NAMALWA (cell line): Measurements from ENCODE around the gene TPSB2.
A peak's percentile ranks its signal among the peaks of the same experiment; 100 is the strongest.
"Not testable (repeated sequence)": the region's sequence is repeated elsewhere in the genome, so short reads cannot be mapped to it uniquely, and the experiment has no call there.

Experiments used
- DNase-seq: peaks from one replicate; pipeline ENCODE4 v3.0.0-alpha.2; 2015; ENCODE audit warnings: low spot score

TPSB2 gene

GRCh38 chr16:1230084-1230470 is at the start of gene TPSB2:
TSS of gene TPSB2 (minus strand) at chr16:1230184. CDS start at chr16:1229951, 233 bp downstream.
- not testable (repeated sequence) for DNase-seq

GRCh38 chr16:1279081-1279944 is 49.3 kb upstream of the TPSB2 start:
- no peak for DNase-seq

GRCh38 chr16:1278477-1278876 is 48.5 kb upstream of the TPSB2 start:
- no peak for DNase-seq

GRCh38 chr16:1277617-1278282 is 47.8 kb upstream of the TPSB2 start:
- DNase-seq, result no peak

DNA sequence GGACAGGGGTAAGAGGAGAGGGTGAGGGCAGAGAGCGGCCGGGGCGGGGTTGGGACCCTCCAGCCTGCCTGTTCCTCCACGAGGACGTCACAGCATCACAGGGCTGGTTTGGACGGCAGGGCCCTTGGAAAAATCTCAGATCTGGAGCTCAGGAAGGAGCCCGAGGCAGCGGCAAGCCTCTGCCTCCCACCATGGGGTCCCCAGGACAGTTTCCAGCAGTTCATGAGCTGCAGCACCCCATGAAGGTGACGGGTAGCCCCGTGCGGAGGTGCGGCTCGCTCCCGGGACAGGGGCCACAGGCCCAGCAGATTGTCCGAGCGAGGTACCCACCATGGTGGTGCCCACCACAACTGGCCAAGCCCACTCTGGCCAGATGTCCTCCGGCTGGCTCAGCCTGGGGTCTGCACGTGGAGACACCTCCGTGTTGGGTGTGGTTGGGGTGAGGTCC is 47.2 kb upstream of the TPSB2 start:
- DNase-seq, result no peak

- DNase-seq, result no peak
Observed at GRCh38 chr16:1276580-1276878, 46.5 kb upstream of the TPSB2 start.

- no peak for DNase-seq
Observed at GRCh38 chr16:1275791-1276579, 46.0 kb upstream of the TPSB2 start.

DNA sequence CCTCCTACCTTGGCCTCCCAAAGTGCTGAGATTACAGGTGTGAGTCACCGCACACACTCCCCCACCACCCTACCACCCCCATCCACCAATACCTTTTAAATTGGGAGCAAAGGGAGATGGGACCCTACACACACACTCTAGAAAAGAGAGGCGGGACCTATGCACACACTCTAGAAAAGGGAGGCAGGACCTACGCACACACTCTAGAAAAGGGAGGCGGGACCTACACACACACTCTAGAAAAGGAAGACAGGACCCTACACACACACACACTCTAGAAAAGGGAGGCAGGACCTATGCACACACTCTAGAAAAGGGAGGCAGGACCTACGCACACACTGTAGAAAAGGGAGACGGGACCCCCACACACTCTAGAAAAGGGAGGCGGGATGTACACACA is 44.8 kb upstream of the TPSB2 start:
- no peak for DNase-seq

DNA sequence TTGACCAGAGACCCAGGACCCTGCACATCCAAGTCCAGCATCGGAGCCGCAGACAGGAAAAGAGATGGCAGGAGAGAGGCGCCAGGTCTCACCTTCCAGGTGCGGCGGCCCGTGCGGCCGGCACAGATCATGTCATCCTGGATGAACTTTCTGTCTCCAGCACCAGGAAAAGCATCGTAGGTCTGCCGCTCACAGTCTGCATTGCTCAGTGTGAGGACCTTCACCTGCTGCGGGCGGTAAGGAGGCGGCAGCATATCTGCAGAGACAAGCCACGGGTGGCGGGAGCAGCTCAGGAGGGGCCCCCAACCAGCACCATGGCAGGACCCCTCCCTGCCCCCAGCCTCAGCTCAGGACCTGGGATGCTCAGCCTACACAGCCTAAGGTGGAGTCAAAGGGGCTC is 43.8 kb upstream of the TPSB2 start:
- no peak for DNase-seq

DNA sequence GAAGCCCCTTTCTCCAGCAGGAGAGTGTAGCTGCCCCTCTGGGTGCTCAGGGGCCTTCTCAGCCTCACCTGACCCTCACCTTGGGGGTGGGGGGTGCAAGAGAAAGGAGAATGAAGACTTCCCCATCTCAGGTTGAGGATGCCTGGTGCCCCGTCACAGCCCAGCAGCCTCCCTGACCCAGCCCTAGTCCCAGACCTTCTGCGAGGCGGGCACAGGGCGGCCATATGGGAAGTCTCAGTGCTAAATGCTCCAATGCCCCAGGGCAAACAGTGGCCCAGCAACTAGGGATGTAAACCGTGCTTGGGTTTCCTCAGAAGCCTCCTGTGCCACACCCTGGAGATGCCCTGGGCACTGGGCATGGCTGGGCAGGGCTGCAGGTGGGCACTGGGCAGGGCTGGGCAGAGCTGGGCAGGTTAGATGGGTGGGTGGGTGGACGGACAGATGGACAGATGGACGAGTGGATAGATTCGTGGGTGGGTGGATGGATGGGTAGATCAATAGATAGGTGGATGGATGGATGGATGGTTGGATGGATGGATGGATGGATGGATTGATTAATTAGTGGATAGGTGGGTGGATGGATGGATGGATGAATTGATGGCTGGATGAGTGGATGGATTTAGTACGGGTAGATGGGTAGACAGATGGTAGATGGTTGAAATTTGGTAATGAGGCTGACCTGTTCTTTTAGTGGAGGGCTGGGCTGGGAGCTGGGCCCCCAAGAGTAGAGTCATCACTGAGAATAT is 42.6 kb upstream of the TPSB2 start:
- no peak for DNase-seq

GRCh38 chr16:1271724-1272413 is 41.9 kb upstream of the TPSB2 start:
- DNase-seq, result peak; percentile 80

- DNase-seq, result no peak
Observed at GRCh38 chr16:1271380-1271723, 41.4 kb upstream of the TPSB2 start.

DNA sequence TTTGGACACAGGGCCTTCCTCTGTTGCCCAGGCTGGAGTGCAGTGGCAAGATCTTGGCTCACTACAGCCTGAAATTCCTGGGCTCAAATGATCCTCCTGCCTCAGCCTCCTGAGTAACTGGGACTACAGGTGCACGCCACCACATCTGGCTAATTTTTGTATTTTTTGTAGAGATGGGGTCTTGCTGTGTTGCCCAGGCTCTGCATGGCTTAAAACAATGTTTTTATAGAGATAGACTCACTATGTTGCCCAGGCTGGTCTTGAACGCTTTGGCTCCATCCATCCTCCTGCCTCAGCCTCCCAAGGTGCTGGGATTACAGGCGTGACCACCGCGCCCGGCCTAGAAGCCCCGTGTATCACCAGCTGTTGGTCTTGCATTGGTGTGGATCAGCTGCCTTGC is 39.4 kb upstream of the TPSB2 start:
- not testable (repeated sequence) for DNase-seq

DNA sequence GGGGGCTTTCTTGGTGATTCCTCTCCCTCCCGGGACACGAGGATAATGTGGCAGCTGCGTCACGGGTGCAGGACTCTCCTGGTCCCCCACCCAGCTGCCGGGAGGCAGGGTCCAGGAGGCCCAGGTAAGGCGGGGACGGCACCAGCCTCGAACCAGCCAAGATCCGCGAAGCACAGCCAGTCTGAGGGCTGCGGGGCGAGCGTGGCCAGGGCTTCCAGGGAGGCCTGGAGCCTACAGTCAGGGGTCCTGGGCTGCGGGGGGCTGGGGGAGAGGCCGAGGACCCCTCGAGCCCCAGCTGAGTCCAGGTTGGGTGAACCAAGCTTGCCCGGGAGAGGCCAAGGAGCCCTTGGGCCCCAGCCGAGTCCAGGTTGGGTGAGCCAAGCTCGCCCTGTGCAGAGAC is 35.8 kb upstream of the TPSB2 start:
- no peak for DNase-seq

GRCh38 chr16:1265090-1265630 is 35.2 kb upstream of the TPSB2 start:
- no peak for DNase-seq

GRCh38 chr16:1264345-1265089 is 34.5 kb upstream of the TPSB2 start:
- DNase-seq, result no peak

DNA sequence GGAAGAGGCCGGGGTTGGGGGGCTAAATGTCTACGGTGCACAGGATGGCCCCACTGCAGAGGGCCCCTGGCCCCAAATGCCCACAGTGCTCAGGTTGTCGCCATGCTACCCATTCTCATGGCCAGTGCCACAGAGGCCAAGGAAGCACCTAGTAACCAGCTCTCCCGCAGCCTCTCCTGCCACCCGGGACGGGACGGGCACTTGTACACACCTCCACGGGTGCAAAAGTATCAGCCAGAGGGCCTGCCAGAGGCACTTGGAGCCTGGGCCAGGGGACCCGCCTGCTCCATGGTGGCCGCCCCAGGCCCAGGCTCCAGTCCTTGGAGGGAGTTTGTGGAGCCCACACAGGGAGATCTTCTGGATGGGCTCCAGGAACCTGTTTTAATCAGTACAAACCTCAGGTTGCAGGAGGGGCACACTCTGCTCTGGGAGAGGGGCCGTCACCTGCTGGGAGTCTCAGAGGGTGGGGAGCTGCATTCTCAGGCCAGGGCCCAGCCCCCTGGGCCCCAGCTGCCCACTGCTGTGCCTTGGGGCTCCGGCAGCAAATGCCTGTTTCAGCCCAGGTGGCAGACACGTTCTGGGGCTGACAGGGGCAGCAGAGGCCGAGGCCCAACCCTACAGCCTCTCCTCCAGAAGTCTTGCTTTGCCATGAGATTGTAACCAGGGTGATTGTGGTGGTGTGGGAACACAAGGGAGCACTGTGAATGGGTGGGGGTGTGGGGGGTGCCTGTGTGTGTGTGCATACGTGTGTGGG is 33.8 kb upstream of the TPSB2 start:
- DNase-seq, result no peak

DNA sequence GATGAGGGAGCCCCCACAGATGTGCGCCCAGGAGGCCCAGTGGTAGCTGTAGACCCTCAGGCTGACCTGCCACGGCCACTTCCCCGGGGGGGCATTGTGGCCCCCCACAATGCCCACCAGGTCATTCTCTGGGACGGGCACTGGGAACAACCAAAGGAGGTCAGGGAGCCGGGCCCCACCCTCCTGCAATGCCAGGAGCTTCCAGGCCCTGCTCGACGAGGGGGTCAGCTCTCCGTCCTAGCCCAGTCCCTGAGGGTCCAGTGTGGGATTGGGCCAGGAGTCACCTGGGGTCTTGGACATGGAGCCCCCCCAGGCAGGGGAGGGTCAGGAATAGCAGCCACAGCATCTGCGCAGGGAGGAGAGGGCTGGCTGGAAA is 32.9 kb upstream of the TPSB2 start:
- DNase-seq, result no peak

- no peak for DNase-seq
Observed at GRCh38 chr16:1262210-1262845, 32.3 kb upstream of the TPSB2 start.
